OCI-LY1 (cell line): ENCODE data around the gene MANF.

Source experiments
- H2AFZ ChIP-seq: fragments of 200-600 bp; sonication (generic), shearing (Covaris generic); 2 replicates; pipeline ENCODE4 v1.6.0; 2014; ENCODE audit warnings: antibody characterized with exemption, mild to moderate bottlenecking, low read length
- H3F3A ChIP-seq: fragments of 200-600 bp; sonication (generic), shearing (Covaris generic); 2 replicates; pipeline ENCODE4 v1.6.0; 2014; ENCODE audit warnings: mild to moderate bottlenecking, antibody characterized with exemption, low read length, moderate library complexity; ENCODE audit not compliant: insufficient read depth
- H3K27ac ChIP-seq: fragments of 200-600 bp; sonication (generic); 2 replicates; pipeline ENCODE4 v1.5.1; 2014; ENCODE audit warnings: low read length, mixed run types, mild to moderate bottlenecking, low read depth; ENCODE audit not compliant: poor library complexity, severe bottlenecking
- H3K27me3 ChIP-seq: fragments of 200-600 bp; sonication (generic); 2 replicates; pipeline ENCODE4 v1.6.0; 2014; ENCODE audit warnings: antibody characterized with exemption, mild to moderate bottlenecking, low read length, moderate library complexity; ENCODE audit not compliant: insufficient read depth
- H3K36me3 ChIP-seq: fragments of 200-600 bp; sonication (generic); 2 replicates; pipeline ENCODE4 v1.6.1; 2014; ENCODE audit warnings: mild to moderate bottlenecking, antibody characterized with exemption, low read length, moderate library complexity, mixed read lengths; ENCODE audit not compliant: insufficient read depth
- H3K4me1 ChIP-seq: fragments of 200-600 bp; sonication (generic); 2 replicates; pipeline ENCODE4 v1.5.1; 2014; ENCODE audit warnings: mild to moderate bottlenecking, low read length, moderate library complexity; ENCODE audit not compliant: insufficient read depth, severe bottlenecking
- H3K4me2 ChIP-seq: fragments of 200-600 bp; sonication (generic), shearing (Covaris generic); 2 replicates; pipeline ENCODE4 v1.6.1; 2014; ENCODE audit warnings: low read length
- H3K4me3 ChIP-seq: fragments of 200-600 bp; sonication (generic); 2 replicates; pipeline ENCODE4 v1.5.1; 2014; ENCODE audit warnings: low read length, low read depth, mild to moderate bottlenecking, mixed read lengths; ENCODE audit not compliant: poor library complexity, severe bottlenecking
- H3K79me2 ChIP-seq: fragments of 200-600 bp; shearing (Covaris generic); 2 replicates; pipeline ENCODE4 v1.6.1; 2016; ENCODE audit warnings: mixed run types, low read length, mixed read lengths; ENCODE audit not compliant: insufficient read depth
- H3K9ac ChIP-seq: fragments of 200-600 bp; sonication (generic), shearing (Covaris generic); 2 replicates; pipeline ENCODE4 v1.6.1; 2014; ENCODE audit warnings: mild to moderate bottlenecking, low read length, mixed read lengths
- H3K9me2 ChIP-seq: fragments of 200-600 bp; sonication (generic), shearing (Covaris generic); 2 replicates; pipeline ENCODE4 v1.6.1; 2014; ENCODE audit warnings: low read depth, mild to moderate bottlenecking, low read length, mixed read lengths
- H3K9me3 ChIP-seq: fragments of 200-600 bp; shearing (Covaris generic); 2 replicates; pipeline ENCODE4 v1.6.1; 2014; ENCODE audit warnings: low read length, mixed read lengths
- H4K20me1 ChIP-seq: fragments of 200-600 bp; sonication (generic), shearing (Covaris generic); 2 replicates; pipeline ENCODE4 v1.6.0; 2016; ENCODE audit warnings: mild to moderate bottlenecking, low read length; ENCODE audit not compliant: insufficient read depth
- CTCF ChIP-seq: fragments of 200-600 bp; sonication (generic), shearing (Covaris generic); IDR thresholded peaks from 2 replicates; pipeline ENCODE4 v1.5.1; 2017; ENCODE audit warnings: mild to moderate bottlenecking, antibody characterized with exemption, low read length, moderate library complexity, mixed read lengths
- EZH2 ChIP-seq: fragments of 200-600 bp; sonication (generic), shearing (Covaris generic); IDR thresholded peaks from 2 replicates; pipeline ENCODE4 v1.8.0; 2017; ENCODE audit warnings: borderline replicate concordance, mixed run types, mild to moderate bottlenecking, antibody characterized with exemption, low read length, moderate library complexity, mixed read lengths

Gene MANF

GRCh38 chr3:51382947-51383578 is 2.0 kb upstream of the MANF start:
- H3K27me3 ChIP-seq = 0 out of 2 replicates have a peak, but pooled peaks cover 3% of the 10 kb centered on the region
- H4K20me1 ChIP-seq = no peaks in the 10 kb centered on the region
- H2AFZ ChIP-seq = no peak overlapping the region
- peak overlapping the region; percentile 91; the same call in 1 of the 2 replicates for H3K9ac ChIP-seq
- peak overlapping the region; percentile 78 for H3K4me2 ChIP-seq
- peaks cover 15% of the 10 kb centered on the region for H3K79me2 ChIP-seq
- no peak overlapping the region for H3K27ac ChIP-seq
- H3F3A ChIP-seq = no peaks in the 10 kb centered on the region
- peaks cover 36% of the 10 kb centered on the region for H3K4me1 ChIP-seq
- TF ChIP-seq CTCF (no peak), EZH2 (no peak)
- H3K36me3 ChIP-seq = peaks cover 21% of the 10 kb centered on the region; the same call in 1 of the 2 replicates
- no peaks in the 10 kb centered on the region for H3K9me3 ChIP-seq
- peak overlapping the region; percentile 87 for H3K4me3 ChIP-seq
- H3K9me2 ChIP-seq = no peaks in the 10 kb centered on the region

- Histone ChIP-seq H3K4me2 (peak overlapping the region; percentile 78), H3K4me1 (peaks cover 47% of the 10 kb centered on the region), H3K9me2 (no peaks in the 10 kb centered on the region), H3F3A (peaks cover 4% of the 10 kb centered on the region; the same call in 1 of the 2 replicates), H3K27ac (peak overlapping the region; percentile 72), H3K9ac (peak overlapping the region; percentile 91), H3K9me3 (no peaks in the 10 kb centered on the region), H3K36me3 (peaks cover 32% of the 10 kb centered on the region; the same call in 1 of the 2 replicates), H2AFZ (no peak overlapping the region), H4K20me1 (no peaks in the 10 kb centered on the region), H3K79me2 (peaks cover 15% of the 10 kb centered on the region), H3K4me3 (peak overlapping the region; percentile 87), H3K27me3 (no peaks in the 10 kb centered on the region)
- no peak for TF ChIP-seq EZH2
- TF ChIP-seq CTCF = no peak
Measured at GRCh38 chr3:51384055-51384725, 901 bp upstream of the MANF start.

- H3K4me3 ChIP-seq = peak overlapping the region; percentile 87
- H3K27ac ChIP-seq = peak overlapping the region; percentile 65
- H3K79me2 ChIP-seq = peaks cover 15% of the 10 kb centered on the region
- H3K9me2 ChIP-seq = no peaks in the 10 kb centered on the region
- peaks cover 61% of the 10 kb centered on the region for H3K4me1 ChIP-seq
- H3K4me2 ChIP-seq = peak overlapping the region; percentile 92
- H4K20me1 ChIP-seq = no peaks in the 10 kb centered on the region
- no peak overlapping the region for H2AFZ ChIP-seq
- no peaks in the 10 kb centered on the region for H3K9me3 ChIP-seq
- peaks cover 11% of the 10 kb centered on the region; the same call in 1 of the 2 replicates for H3F3A ChIP-seq
- H3K9ac ChIP-seq = peak overlapping the region; percentile 80
- peaks cover 44% of the 10 kb centered on the region; the same call in 1 of the 2 replicates for H3K36me3 ChIP-seq
- TF ChIP-seq CTCF (no peak), EZH2 (no peak)
- no peaks in the 10 kb centered on the region for H3K27me3 ChIP-seq
Measured at GRCh38 chr3:51385621-51386091, 565 bp downstream of the MANF start.
